Liver (tissue), 9 donors: ENCODE data around the gene PHTF2. TPM values are rescaled to one million over a fixed set of nuclear protein-coding genes. Genes with fewer than 3 reads are reported as not detected.

Experiments
- DNase-seq: peaks from one replicate; pipeline ENCODE4 v3.0.0-alpha.2; 2017; ENCODE audit warnings: low spot score
- H3K27ac ChIP-seq, 2 donors: one replicate each; pipeline ENCODE4 v1.7.0; 2013; ENCODE audit warnings: inconsistent platforms in 2 of 2, low read length in 2 of 2, control low read depth in 1 of 2, low read depth in 1 of 2, mild to moderate bottlenecking in 1 of 2
- H3K27me3 ChIP-seq, 4 donors: one replicate each; pipeline versions ENCODE4 v1.6.1 to v1.7.0; 2013; ENCODE audit warnings: low read length in 3 of 4, inconsistent platforms in 1 of 4, mild to moderate bottlenecking in 1 of 4, moderate library complexity in 1 of 4; ENCODE audit not compliant: control insufficient read depth in 4 of 4, insufficient read depth in 4 of 4
- H3K36me3 ChIP-seq, 4 donors: one replicate each; pipeline versions ENCODE4 v1.6.1 to v1.7.0; 2013; ENCODE audit warnings: low read length in 3 of 4, mild to moderate bottlenecking in 3 of 4, low read depth in 1 of 4, moderate library complexity in 1 of 4; ENCODE audit not compliant: control insufficient read depth in 4 of 4, insufficient read depth in 3 of 4
- H3K4me1 ChIP-seq, 4 donors: one replicate each; pipeline versions ENCODE4 v1.6.1 to v1.7.0; 2013; ENCODE audit warnings: low read length in 3 of 4, mild to moderate bottlenecking in 3 of 4, moderate library complexity in 1 of 4; ENCODE audit not compliant: control insufficient read depth in 4 of 4, insufficient read depth in 4 of 4
- H3K4me3 ChIP-seq, 3 donors: one replicate each; pipeline versions ENCODE4 v1.6.1 to v1.7.0; 2013; ENCODE audit warnings: low read length in 3 of 3, control low read depth in 1 of 3, low read depth in 1 of 3, mild to moderate bottlenecking in 1 of 3
- H3K9ac ChIP-seq, 2 donors: one replicate each; pipeline ENCODE4 v1.7.0; 2013; ENCODE audit warnings: low read length in 2 of 2, mild to moderate bottlenecking in 2 of 2, moderate library complexity in 2 of 2, control low read depth in 1 of 2, low read depth in 1 of 2
- H3K9me3 ChIP-seq, 4 donors: one replicate each; pipeline versions ENCODE4 v1.6.1 to v1.7.0; 2013; ENCODE audit warnings: low read length in 3 of 4; ENCODE audit not compliant: control insufficient read depth in 4 of 4
- EGR1 ChIP-seq, 2 donors: IDR thresholded peaks; 2 replicates each; pipeline ENCODE4 v1.6.1; 2016 to 2018; ENCODE audit warnings: antibody characterized with exemption in 2 of 2, low read depth in 2 of 2
- GABPA ChIP-seq, 2 donors: IDR thresholded peaks in 1 of 2; conservative IDR thresholded peaks in 1 of 2; 2 replicates each; pipeline ENCODE4 v1.6.1; 2016; ENCODE audit warnings: antibody characterized with exemption in 2 of 2, mild to moderate bottlenecking in 1 of 2, moderate library complexity in 1 of 2
- HNF4A ChIP-seq, 2 donors: conservative IDR thresholded peaks; 2 replicates each; pipeline ENCODE4 v1.6.1; 2016; ENCODE audit warnings: antibody characterized with exemption in 2 of 2, mild to moderate bottlenecking in 2 of 2
- HNF4G ChIP-seq: IDR thresholded peaks from 2 replicates; pipeline ENCODE4 v1.6.1; 2016; ENCODE audit warnings: antibody characterized with exemption
- JUND ChIP-seq, 2 donors: IDR thresholded peaks; 2 replicates each; pipeline ENCODE4 v1.6.1; 2016; ENCODE audit warnings: antibody characterized with exemption in 2 of 2
- NR2F2 ChIP-seq: IDR thresholded peaks from 2 replicates; pipeline ENCODE4 v1.6.1; 2016; ENCODE audit warnings: antibody characterized with exemption
- RXRA ChIP-seq, 2 donors: IDR thresholded peaks; 2 replicates each; pipeline ENCODE4 v1.6.1; 2017 to 2018; ENCODE audit warnings: antibody characterized with exemption in 2 of 2, mild to moderate bottlenecking in 1 of 2
- SP1 ChIP-seq: IDR thresholded peaks from 2 replicates; pipeline ENCODE4 v1.6.1; 2018; ENCODE audit warnings: antibody characterized with exemption, mild to moderate bottlenecking
- TAF1 ChIP-seq: conservative IDR thresholded peaks from 2 replicates; pipeline ENCODE4 v1.6.1; 2016; ENCODE audit warnings: antibody characterized with exemption, mild to moderate bottlenecking
- YY1 ChIP-seq: IDR thresholded peaks from 2 replicates; pipeline ENCODE4 v1.6.1; 2016; ENCODE audit warnings: antibody characterized with exemption, mild to moderate bottlenecking
- WGBS: extraction: QIAGEN DNeasy Blood & Tissue Kit; methylation state at CpG from one replicate; pipeline ENCODE4 v1.1.7; 2013; 5-methylcytosine and 5-hydroxymethylcytosine counted together
- polyA plus RNA-seq, 2 donors: library from polyadenylated mRNA; stranded (reverse) in 1 of 2; unstranded in 1 of 2; fragments of 200-250 nt in 1 of 2; fragments of >200 nt in 1 of 2; fragmentation: Nextera tagmentation in 1 of 2; extraction: Ambion mirVana in 1 of 2; gene quantifications; one replicate each; pipeline versions ENCODE4 v1.2.1 to v1.2.3, GENCODE V29; 2013 to 2015
- total RNA-seq, 2 donors: library from RNA; depleted of rRNA; stranded (reverse); fragments of >200 nt; gene quantifications; one replicate each; pipeline ENCODE4 v1.2.3, GENCODE V29; 2014
- TF ChIP-seq, protein P1 (sequence below): IDR thresholded peaks from 2 replicates; pipeline ENCODE4 v1.6.1; 2016; ENCODE audit warnings: antibody characterized with exemption
- TF ChIP-seq, protein P2 (sequence below): IDR thresholded peaks from 2 replicates; pipeline ENCODE4 v1.6.1; 2016; ENCODE audit warnings: antibody characterized with exemption
- TF ChIP-seq, protein P3 (sequence below): IDR thresholded peaks from 2 replicates; pipeline ENCODE4 v1.6.1; 2016; ENCODE audit warnings: antibody characterized with exemption
- TF ChIP-seq, protein P4 (sequence below): fragments of 150-350 bp; IDR thresholded peaks from 2 replicates; pipeline ENCODE4 v1.5.1; 2017; ENCODE audit warnings: improper control_type of control experiment, low read depth, low read length; ENCODE audit not compliant: missing input control
- TF ChIP-seq, protein P5 (sequence below): IDR thresholded peaks from 2 replicates; pipeline ENCODE4 v1.6.1; 2016; ENCODE audit warnings: antibody characterized with exemption, mild to moderate bottlenecking
- donor health status: healthy.
- donor health status: healthy.
- donor health status: healthy.
- donor health status: healthy.
- donor health status: healthy.

Gene PHTF2
- total and polyA plus RNA-seq, 4 donors, result 2.2 to 7.3 (median 4.7) TPM

DNA sequence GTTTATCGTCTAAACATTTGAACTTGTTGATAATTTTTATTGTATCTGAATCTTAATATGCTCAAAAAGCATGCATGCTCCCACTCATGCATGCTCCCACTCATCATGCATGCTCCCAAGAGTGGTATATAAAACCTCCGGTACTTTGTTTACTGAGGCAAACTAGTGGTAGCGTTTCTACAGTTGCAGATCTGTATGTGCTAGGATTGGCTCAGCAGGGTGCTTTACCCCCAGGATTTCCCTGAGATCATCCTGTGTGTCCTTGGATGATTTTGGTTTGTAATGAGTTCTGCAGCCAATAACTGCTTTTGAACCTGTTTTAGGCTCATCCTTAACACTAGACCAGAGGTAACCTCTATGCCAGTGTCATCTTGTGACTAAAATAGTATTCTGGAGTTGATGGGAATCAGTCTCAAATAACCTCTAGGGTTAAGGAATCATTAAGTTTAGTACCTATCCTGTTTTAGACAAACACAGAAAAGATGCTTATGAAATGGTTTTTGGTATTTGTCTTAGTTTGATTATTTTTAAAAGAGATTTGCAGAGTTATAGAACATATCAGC lies 40.4 kb downstream of the PHTF2 start:
- Histone ChIP-seq H3K27ac (no peak overlapping the region), H3K9me3 (no peaks in the 10 kb centered on the region), H3K4me1 (peaks cover 0 to 13% (median 5%) of the 10 kb centered on the region in 4 donors), H3K9ac (no peak overlapping the region), H3K27me3 (no peaks in the 10 kb centered on the region), H3K4me3 (no peak overlapping the region), H3K36me3 (no peaks in the 10 kb centered on the region)
- no peak for DNase-seq
- no peak for TF ChIP-seq JUND (IDR thresholded peaks at IDR 0.05)
- no peak for TF ChIP-seq NR2F2
- TF ChIP-seq, protein P1, sequence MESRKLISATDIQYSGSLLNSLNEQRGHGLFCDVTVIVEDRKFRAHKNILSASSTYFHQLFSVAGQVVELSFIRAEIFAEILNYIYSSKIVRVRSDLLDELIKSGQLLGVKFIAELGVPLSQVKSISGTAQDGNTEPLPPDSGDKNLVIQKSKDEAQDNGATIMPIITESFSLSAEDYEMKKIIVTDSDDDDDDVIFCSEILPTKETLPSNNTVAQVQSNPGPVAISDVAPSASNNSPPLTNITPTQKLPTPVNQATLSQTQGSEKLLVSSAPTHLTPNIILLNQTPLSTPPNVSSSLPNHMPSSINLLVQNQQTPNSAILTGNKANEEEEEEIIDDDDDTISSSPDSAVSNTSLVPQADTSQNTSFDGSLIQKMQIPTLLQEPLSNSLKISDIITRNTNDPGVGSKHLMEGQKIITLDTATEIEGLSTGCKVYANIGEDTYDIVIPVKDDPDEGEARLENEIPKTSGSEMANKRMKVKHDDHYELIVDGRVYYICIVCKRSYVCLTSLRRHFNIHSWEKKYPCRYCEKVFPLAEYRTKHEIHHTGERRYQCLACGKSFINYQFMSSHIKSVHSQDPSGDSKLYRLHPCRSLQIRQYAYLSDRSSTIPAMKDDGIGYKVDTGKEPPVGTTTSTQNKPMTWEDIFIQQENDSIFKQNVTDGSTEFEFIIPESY, result no peak
- no peak for TF ChIP-seq GABPA (IDR thresholded peaks at IDR 0.05 in 1 of 2, conservative IDR thresholded peaks at IDR 0.05 in 1 of 2)
- 58% methylated on average over 3 of the region's 3 CpGs for WGBS

DNA sequence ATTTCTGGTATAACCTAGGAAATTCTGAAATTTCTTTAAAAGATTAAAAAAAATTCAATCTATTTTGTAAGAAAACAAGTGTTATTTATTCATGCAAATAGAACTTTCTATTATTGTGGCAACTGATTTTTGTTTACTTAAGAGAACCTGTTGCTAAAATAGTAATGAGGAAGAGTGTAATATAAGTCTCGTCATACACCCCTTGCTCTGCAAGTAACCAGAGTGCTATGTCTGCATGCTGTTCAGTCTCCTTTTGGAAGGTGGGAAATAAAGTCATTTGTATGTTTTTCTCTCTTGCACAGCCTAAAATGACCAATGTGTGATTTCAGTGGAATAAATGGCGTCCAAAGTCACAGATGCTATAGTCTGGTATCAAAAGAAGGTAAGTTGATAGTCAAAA lies 41.3 kb downstream of the PHTF2 start:
- no peak for DNase-seq
- Histone ChIP-seq H3K9ac (no peak overlapping the region), H3K27ac (no peak overlapping the region), H3K4me1 (peaks cover 0 to 9% (median 5%) of the 10 kb centered on the region in 4 donors), H3K9me3 (no peaks in the 10 kb centered on the region), H3K36me3 (no peaks in the 10 kb centered on the region), H3K4me3 (no peak overlapping the region), H3K27me3 (no peaks in the 10 kb centered on the region)
- 89% methylated on average over 2 of the region's 2 CpGs for WGBS
- TF ChIP-seq, protein P2, sequence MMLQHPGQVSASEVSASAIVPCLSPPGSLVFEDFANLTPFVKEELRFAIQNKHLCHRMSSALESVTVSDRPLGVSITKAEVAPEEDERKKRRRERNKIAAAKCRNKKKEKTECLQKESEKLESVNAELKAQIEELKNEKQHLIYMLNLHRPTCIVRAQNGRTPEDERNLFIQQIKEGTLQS, result no peak
- TF ChIP-seq, protein P3, sequence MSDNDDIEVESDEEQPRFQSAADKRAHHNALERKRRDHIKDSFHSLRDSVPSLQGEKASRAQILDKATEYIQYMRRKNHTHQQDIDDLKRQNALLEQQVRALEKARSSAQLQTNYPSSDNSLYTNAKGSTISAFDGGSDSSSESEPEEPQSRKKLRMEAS, result no peak
- TF ChIP-seq TAF1 (no peak), HNF4A (conservative IDR thresholded peaks at IDR 0.05) (no peak), SP1 (no peak), JUND (IDR thresholded peaks at IDR 0.05) (no peak), YY1 (no peak), EGR1 (IDR thresholded peaks at IDR 0.05; ENCODE audit: low read depth in 2 of 2) (no peak)
- TF ChIP-seq, protein P4, sequence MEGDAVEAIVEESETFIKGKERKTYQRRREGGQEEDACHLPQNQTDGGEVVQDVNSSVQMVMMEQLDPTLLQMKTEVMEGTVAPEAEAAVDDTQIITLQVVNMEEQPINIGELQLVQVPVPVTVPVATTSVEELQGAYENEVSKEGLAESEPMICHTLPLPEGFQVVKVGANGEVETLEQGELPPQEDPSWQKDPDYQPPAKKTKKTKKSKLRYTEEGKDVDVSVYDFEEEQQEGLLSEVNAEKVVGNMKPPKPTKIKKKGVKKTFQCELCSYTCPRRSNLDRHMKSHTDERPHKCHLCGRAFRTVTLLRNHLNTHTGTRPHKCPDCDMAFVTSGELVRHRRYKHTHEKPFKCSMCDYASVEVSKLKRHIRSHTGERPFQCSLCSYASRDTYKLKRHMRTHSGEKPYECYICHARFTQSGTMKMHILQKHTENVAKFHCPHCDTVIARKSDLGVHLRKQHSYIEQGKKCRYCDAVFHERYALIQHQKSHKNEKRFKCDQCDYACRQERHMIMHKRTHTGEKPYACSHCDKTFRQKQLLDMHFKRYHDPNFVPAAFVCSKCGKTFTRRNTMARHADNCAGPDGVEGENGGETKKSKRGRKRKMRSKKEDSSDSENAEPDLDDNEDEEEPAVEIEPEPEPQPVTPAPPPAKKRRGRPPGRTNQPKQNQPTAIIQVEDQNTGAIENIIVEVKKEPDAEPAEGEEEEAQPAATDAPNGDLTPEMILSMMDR, result no peak

DNA sequence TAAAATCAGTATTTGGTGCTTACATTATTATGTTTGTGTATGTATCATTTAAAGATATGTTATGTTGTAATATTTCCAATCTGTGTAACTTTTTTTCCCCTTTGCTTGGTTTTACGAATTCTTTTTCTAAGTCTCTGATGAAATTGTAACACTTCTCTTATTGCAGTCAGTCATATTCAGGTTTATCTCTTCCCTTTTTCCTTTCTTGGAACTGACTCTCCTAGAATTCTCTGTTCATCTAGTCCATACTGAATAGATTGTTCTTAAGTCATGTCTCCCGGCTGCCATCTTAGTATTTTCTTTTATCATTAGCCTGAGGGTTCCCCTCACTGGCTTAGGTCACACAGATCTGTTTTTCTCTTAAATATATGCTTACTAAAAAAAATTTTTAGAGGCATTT lies 44.6 kb downstream of the PHTF2 start:
- Histone ChIP-seq H3K27ac (no peak overlapping the region), H3K36me3 (no peaks in the 10 kb centered on the region), H3K4me1 (peaks cover 0 to 5% (median 3%) of the 10 kb centered on the region in 4 donors), H3K27me3 (no peaks in the 10 kb centered on the region), H3K4me3 (no peak overlapping the region), H3K9me3 (no peaks in the 10 kb centered on the region), H3K9ac (no peak overlapping the region)
- no peak for DNase-seq
- 97% methylated on average over 2 of the region's 2 CpGs for WGBS
- TF ChIP-seq EGR1 (IDR thresholded peaks at IDR 0.05; ENCODE audit: low read depth in 2 of 2), result no peak
- TF ChIP-seq RXRA (IDR thresholded peaks at IDR 0.05), result no peak
- TF ChIP-seq HNF4G, result no peak
- no peak for TF ChIP-seq NR2F2
- TF ChIP-seq, protein P5, sequence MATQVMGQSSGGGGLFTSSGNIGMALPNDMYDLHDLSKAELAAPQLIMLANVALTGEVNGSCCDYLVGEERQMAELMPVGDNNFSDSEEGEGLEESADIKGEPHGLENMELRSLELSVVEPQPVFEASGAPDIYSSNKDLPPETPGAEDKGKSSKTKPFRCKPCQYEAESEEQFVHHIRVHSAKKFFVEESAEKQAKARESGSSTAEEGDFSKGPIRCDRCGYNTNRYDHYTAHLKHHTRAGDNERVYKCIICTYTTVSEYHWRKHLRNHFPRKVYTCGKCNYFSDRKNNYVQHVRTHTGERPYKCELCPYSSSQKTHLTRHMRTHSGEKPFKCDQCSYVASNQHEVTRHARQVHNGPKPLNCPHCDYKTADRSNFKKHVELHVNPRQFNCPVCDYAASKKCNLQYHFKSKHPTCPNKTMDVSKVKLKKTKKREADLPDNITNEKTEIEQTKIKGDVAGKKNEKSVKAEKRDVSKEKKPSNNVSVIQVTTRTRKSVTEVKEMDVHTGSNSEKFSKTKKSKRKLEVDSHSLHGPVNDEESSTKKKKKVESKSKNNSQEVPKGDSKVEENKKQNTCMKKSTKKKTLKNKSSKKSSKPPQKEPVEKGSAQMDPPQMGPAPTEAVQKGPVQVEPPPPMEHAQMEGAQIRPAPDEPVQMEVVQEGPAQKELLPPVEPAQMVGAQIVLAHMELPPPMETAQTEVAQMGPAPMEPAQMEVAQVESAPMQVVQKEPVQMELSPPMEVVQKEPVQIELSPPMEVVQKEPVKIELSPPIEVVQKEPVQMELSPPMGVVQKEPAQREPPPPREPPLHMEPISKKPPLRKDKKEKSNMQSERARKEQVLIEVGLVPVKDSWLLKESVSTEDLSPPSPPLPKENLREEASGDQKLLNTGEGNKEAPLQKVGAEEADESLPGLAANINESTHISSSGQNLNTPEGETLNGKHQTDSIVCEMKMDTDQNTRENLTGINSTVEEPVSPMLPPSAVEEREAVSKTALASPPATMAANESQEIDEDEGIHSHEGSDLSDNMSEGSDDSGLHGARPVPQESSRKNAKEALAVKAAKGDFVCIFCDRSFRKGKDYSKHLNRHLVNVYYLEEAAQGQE, result no peak
- no peak for TF ChIP-seq TAF1
